ENCODE results near the gene PDZD7.

PDZD7 gene

DNA sequence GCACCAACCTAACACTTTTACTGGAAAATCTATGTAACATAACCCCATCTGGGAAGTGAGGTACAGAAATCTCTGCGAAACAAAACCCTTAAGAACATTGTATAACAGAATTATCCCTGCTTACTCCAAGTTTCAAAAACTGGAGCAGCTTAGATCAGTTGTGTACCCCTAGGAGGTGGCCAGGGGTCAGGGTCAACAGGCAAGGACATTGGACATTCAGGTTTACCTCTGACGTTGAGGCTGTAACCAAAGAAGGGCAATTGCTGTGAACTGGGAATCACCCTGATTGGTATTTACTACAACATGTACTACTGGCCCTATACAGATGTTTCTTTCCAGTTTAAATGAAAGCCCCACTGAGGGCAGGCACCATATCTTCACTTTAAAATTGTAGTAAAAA is 13.2 kb upstream of the PDZD7 start:
- H3K4me3 ChIP-seq (ENCODE audit: low read depth, low read length) = no peak overlapping the region
- DNase-seq (ENCODE audit: low read depth) = no peak
- TF ChIP-seq, protein P1, sequence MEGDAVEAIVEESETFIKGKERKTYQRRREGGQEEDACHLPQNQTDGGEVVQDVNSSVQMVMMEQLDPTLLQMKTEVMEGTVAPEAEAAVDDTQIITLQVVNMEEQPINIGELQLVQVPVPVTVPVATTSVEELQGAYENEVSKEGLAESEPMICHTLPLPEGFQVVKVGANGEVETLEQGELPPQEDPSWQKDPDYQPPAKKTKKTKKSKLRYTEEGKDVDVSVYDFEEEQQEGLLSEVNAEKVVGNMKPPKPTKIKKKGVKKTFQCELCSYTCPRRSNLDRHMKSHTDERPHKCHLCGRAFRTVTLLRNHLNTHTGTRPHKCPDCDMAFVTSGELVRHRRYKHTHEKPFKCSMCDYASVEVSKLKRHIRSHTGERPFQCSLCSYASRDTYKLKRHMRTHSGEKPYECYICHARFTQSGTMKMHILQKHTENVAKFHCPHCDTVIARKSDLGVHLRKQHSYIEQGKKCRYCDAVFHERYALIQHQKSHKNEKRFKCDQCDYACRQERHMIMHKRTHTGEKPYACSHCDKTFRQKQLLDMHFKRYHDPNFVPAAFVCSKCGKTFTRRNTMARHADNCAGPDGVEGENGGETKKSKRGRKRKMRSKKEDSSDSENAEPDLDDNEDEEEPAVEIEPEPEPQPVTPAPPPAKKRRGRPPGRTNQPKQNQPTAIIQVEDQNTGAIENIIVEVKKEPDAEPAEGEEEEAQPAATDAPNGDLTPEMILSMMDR (conservative IDR thresholded peaks at IDR 0.05; ENCODE audit: low read depth, low read length) = no peak

DNA sequence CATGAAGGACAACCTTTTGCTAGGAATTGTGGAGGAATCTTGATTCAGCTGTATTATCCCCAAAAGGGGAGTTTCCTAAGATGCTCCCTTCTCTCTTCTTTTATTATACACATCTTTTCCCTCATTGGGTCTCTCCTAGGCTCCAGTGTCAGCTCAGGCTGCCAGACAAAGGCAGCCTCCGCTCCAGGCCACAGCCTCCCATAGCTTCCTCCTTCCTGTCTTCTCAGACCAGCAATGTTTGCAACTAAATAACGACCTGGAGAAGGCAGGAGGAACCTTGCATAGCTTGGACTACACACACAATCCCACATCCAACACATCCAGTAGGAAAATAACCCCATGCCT is 12.4 kb upstream of the PDZD7 start:
- DNase-seq (ENCODE audit: low read depth) = no peak
- H3K4me3 ChIP-seq (ENCODE audit: low read depth, low read length) = peak overlapping the region; percentile 77
- TF ChIP-seq, protein P1 (conservative IDR thresholded peaks at IDR 0.05; ENCODE audit: low read depth, low read length) = no peak

DNA sequence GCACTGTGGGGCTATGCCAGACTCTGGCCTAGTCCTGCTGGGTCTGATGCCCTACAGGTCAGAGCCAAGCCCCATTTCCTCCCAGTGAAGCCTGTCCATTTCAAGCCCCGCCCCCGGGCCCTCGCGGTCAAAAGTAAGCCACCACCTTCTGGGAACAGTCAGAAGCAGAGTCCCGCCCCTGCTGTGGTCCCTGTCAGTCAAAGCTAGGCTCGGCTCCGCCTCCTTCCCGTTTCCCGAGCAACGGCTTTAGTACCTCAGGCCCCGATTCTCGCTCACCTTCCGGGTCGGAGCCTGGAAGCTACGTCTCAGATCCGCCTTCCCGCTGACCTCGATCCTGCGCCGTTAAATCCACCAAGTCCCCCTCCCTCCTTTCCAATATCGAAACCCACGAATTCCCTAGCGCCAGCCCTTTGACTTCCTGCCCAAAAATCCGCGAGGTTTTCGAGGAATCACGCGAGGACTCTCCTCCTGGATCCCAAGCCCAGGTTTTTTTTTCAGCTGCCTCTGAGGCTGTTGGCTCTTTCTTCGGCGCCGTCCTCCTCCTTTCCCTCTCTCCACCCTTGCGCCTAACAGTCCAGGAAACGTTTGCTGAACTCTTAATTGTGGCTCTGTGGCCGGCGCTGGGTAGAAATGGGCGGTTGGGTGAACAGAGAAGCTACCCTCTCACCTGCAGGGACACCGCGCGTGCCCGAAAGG is 11.9 kb upstream of the PDZD7 start:
- DNase-seq (ENCODE audit: low read depth) = peak; percentile 96
- TF ChIP-seq, protein P1 (conservative IDR thresholded peaks at IDR 0.05; ENCODE audit: low read depth, low read length) = no peak
- H3K4me3 ChIP-seq (ENCODE audit: low read depth, low read length) = peak overlapping the region; percentile 77

DNA sequence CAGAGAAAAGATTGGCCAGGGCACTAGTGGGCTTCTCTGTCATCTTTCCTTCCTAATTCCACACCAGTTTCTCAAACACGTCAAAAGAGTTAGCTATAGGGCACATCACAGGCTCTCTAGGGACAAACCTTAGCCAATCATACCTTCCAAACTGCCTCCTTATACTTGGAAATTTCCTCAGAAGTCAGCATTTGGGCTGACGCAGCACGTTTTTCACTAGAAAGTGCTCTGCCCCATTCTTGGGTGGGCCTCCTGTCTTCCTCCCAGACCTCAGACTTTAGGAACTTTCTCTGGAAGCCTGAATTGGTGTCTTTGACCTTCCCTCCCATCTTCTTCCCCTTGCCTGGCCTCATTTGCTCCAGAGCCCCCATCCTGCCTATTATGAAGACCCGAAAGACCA is 11.2 kb upstream of the PDZD7 start:
- DNase-seq (ENCODE audit: low read depth) = no peak
- H3K4me3 ChIP-seq (ENCODE audit: low read depth, low read length) = peak overlapping the region; percentile 77
- TF ChIP-seq, protein P1 (conservative IDR thresholded peaks at IDR 0.05; ENCODE audit: low read depth, low read length) = no peak

DNA sequence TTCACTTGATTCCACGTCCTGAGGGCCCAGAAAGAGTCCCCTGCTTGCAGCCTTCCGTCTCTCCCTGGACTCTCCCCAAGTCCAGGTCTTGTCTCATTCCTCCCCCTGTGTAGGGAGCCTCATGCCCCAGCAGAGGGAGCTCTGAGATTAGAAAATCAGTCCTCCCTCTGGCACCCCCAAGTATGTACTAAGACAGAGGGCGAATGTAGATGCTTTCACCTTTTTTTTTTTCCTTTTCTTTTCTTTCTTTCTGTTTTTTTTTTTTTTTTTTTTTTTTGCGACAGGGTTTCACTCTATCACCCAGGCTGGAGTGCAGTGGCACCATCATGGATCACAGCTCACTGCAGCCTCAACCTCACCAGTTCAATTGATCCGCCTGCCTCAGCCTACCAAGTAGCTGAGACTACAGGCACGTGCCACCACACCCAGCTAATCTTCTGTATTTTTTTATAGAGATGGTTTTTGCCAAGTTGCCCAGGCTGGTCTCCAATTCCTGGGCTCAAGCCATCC is 10.4 kb upstream of the PDZD7 start:
- no peak overlapping the region for H3K4me3 ChIP-seq (ENCODE audit: low read depth, low read length)
- peak; percentile 95 for DNase-seq (ENCODE audit: low read depth)
- TF ChIP-seq, protein P1 (conservative IDR thresholded peaks at IDR 0.05; ENCODE audit: low read depth, low read length) = peak; percentile 92

DNA sequence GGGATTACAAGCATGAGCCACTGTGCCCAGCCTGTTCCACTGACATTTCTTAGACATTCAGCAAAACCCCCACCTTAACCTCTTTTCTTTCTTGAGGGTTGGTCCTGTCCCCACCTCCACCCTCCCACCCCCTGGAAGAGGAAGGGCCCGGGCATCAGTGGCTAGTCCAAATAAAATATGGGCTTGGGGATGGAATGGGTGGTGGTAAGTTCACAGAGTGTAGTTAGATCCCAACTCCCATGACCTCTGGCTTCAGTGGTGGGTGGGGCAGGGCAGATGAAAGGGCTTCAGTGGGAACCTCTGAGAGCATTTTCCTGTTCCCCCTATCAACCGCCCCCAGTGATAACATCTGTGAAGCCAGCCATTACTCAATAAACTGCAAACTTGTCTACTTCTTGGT is 9.9 kb upstream of the PDZD7 start:
- TF ChIP-seq, protein P1 (conservative IDR thresholded peaks at IDR 0.05; ENCODE audit: low read depth, low read length) = no peak
- no peak for DNase-seq (ENCODE audit: low read depth)
- no peak overlapping the region for H3K4me3 ChIP-seq (ENCODE audit: low read depth, low read length)

DNA sequence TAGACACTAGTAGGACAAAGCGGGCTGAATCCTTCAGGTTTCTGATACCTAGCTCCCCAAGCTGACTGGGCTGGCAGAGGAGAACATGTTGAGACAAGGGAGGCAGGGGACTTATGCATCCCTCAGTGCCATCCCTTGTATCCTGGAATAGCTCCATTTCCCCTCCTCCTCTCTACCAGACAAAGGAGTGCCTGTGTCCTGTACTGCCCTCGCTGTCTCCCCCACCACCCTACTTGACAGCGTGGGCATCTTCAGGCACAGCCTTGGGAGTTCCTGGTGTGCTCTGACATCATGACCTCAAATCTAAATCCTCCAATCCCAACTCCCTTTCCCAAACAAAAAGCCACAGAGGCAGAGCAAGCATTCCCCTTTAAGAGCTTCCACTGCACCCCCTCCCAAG is 9.1 kb upstream of the PDZD7 start:
- TF ChIP-seq, protein P1 (conservative IDR thresholded peaks at IDR 0.05; ENCODE audit: low read depth, low read length) = no peak
- no peak for DNase-seq (ENCODE audit: low read depth)
- H3K4me3 ChIP-seq (ENCODE audit: low read depth, low read length) = no peak overlapping the region
